ENCODE data around the gene SERPINA4.

SERPINA4 gene

GRCh38 chr14:94619297-94619696 lies 58.1 kb downstream of the SERPINA4 start:
- no peak for DNase-seq
